SU-DHL-6 (cell line): ENCODE results near the gene TMCC1.

Source experiments
- H2AFZ ChIP-seq: fragments of 200-600 bp; sonication (generic); 2 replicates; pipeline ENCODE4 v1.6.1; 2014; ENCODE audit warnings: low read depth, mild to moderate bottlenecking, moderate library complexity, mixed read lengths, antibody characterized with exemption, low read length; ENCODE audit not compliant: severe bottlenecking
- H3F3A ChIP-seq: fragments of 200-600 bp; shearing (Covaris generic); 2 replicates; pipeline ENCODE4 v1.6.0; 2016; ENCODE audit warnings: antibody characterized with exemption, mild to moderate bottlenecking; ENCODE audit not compliant: insufficient read depth
- H3K27ac ChIP-seq: fragments of 200-600 bp; sonication (generic); 2 replicates; pipeline ENCODE4 v1.5.1; 2016; ENCODE audit warnings: low read depth, mild to moderate bottlenecking, low read length, moderate library complexity, mixed read lengths
- H3K27me3 ChIP-seq: fragments of 200-600 bp; sonication (generic), shearing (Covaris generic); 2 replicates; pipeline ENCODE4 v1.6.0; 2014; ENCODE audit warnings: mild to moderate bottlenecking, low read length
- H3K36me3 ChIP-seq: fragments of 200-600 bp; sonication (generic); 2 replicates; pipeline ENCODE4 v1.6.1; 2014; ENCODE audit warnings: mild to moderate bottlenecking, low read length, mixed read lengths
- H3K4me2 ChIP-seq: fragments of 300-600, 200-600 bp; shearing (Covaris generic), sonication (generic); 2 replicates; pipeline ENCODE4 v1.6.0; 2014; ENCODE audit warnings: low read length, low read depth, mild to moderate bottlenecking; ENCODE audit not compliant: poor library complexity, severe bottlenecking
- H3K4me3 ChIP-seq: fragments of 200-600 bp; sonication (generic); 2 replicates; pipeline ENCODE4 v1.5.1; 2014; ENCODE audit warnings: antibody characterized with exemption, low read length, mild to moderate bottlenecking, mixed read lengths; ENCODE audit not compliant: insufficient read depth, poor library complexity, severe bottlenecking
- H3K79me2 ChIP-seq: fragments of 200-600 bp; sonication (generic); 2 replicates; pipeline ENCODE4 v1.6.1; 2014; ENCODE audit warnings: mild to moderate bottlenecking, low read length, moderate library complexity; ENCODE audit not compliant: insufficient read depth
- H3K9ac ChIP-seq: fragments of 200-600 bp; sonication (generic); 2 replicates; pipeline ENCODE4 v1.7.0; 2014; ENCODE audit warnings: mild to moderate bottlenecking, low read length
- H3K9me2 ChIP-seq: fragments of 200-600 bp; sonication (generic); replicated peaks from 2 replicates; pipeline ENCODE4 v1.6.1; 2014; ENCODE audit warnings: low read length; ENCODE audit not compliant: insufficient read depth
- H3K9me3 ChIP-seq: fragments of 200-600 bp; sonication (generic); 2 replicates; pipeline ENCODE4 v1.6.1; 2014; ENCODE audit warnings: low read length, mixed read lengths; ENCODE audit not compliant: insufficient read depth
- H4K20me1 ChIP-seq: fragments of 200-600 bp; sonication (generic); 2 replicates; pipeline ENCODE4 v1.6.1; 2014; ENCODE audit warnings: low read depth, mild to moderate bottlenecking, antibody characterized with exemption, low read length, moderate library complexity, mixed read lengths
- CTCF ChIP-seq: fragments of 200-600 bp; sonication (generic); IDR thresholded peaks from one replicate; pipeline ENCODE4 v1.5.1; 2017; ENCODE audit warnings: antibody characterized with exemption, mild to moderate bottlenecking, low read length, moderate library complexity; ENCODE audit not compliant: insufficient read depth, poor library complexity, severe bottlenecking
- EZH2phosphoT487 ChIP-seq: fragments of 200-600 bp; sonication (generic), shearing (Covaris generic); conservative IDR thresholded peaks from 2 replicates; pipeline ENCODE4 v1.6.1; 2018; ENCODE audit warnings: mild to moderate bottlenecking, antibody characterized with exemption, low read length, moderate library complexity, mixed read lengths

The TMCC1 gene

GRCh38 chr3:129602730-129603560, 290.6 kb downstream of the TMCC1 start:
- H3K4me3 ChIP-seq, result no peak overlapping the region
- H3F3A ChIP-seq, result no peaks in the 10 kb centered on the region
- H3K4me2 ChIP-seq, result no peak overlapping the region
- no peak overlapping the region for H3K9ac ChIP-seq
- H3K27ac ChIP-seq, result no peak overlapping the region
- no peaks in the 10 kb centered on the region for H3K9me3 ChIP-seq
- H3K36me3 ChIP-seq, result no peaks in the 10 kb centered on the region
- TF ChIP-seq CTCF (no peak), EZH2phosphoT487 (no peak)
- H3K27me3 ChIP-seq, result no peaks in the 10 kb centered on the region
- no peaks in the 10 kb centered on the region for H3K9me2 ChIP-seq
- H2AFZ ChIP-seq, result no peak overlapping the region
- no peaks in the 10 kb centered on the region for H4K20me1 ChIP-seq
- H3K79me2 ChIP-seq, result no peaks in the 10 kb centered on the region

- Histone ChIP-seq H3K9ac (no peak overlapping the region), H3K9me2 (no peaks in the 10 kb centered on the region), H3K27me3 (no peaks in the 10 kb centered on the region), H3K27ac (no peak overlapping the region), H3K9me3 (no peaks in the 10 kb centered on the region), H3K4me2 (no peak overlapping the region), H3K36me3 (no peaks in the 10 kb centered on the region), H3F3A (no peaks in the 10 kb centered on the region), H2AFZ (no peak overlapping the region), H3K4me3 (no peak overlapping the region), H3K79me2 (no peaks in the 10 kb centered on the region), H4K20me1 (no peaks in the 10 kb centered on the region)
- no peak for TF ChIP-seq EZH2phosphoT487
- TF ChIP-seq CTCF, result no peak
Observed at GRCh38 chr3:129602309-129602708, 291.2 kb downstream of the TMCC1 start.

GRCh38 chr3:129601713-129602112, 291.8 kb downstream of the TMCC1 start:
- H3K9ac ChIP-seq, result no peak overlapping the region
- H3K9me2 ChIP-seq, result no peaks in the 10 kb centered on the region
- H3K27me3 ChIP-seq, result no peaks in the 10 kb centered on the region
- H3K27ac ChIP-seq, result no peak overlapping the region
- no peaks in the 10 kb centered on the region for H3K9me3 ChIP-seq
- H4K20me1 ChIP-seq, result no peaks in the 10 kb centered on the region
- no peak overlapping the region for H2AFZ ChIP-seq
- no peak for TF ChIP-seq EZH2phosphoT487
- no peak for TF ChIP-seq CTCF
- no peaks in the 10 kb centered on the region for H3K36me3 ChIP-seq
- H3F3A ChIP-seq, result no peaks in the 10 kb centered on the region
- H3K79me2 ChIP-seq, result no peaks in the 10 kb centered on the region
- no peak overlapping the region for H3K4me2 ChIP-seq
- H3K4me3 ChIP-seq, result no peak overlapping the region
